ENCODE measurements around the gene UCK2.
"Not testable (repeated sequence)": the region's sequence is repeated elsewhere in the genome, so short reads cannot be mapped to it uniquely, and the experiment has no call there.

The UCK2 gene

GRCh38 chr1:165827268-165828102, at the start of gene UCK2:
TSS of gene UCK2 (plus strand) at chr1:165827614. CDS start at chr1:165827834, 220 bp downstream.
- Histone ChIP-seq H4K20me1 (peaks cover 28% of the 10 kb centered on the region), H3K4me2 (peak within 1 kb of the TSS; percentile 88), H3K4me3 (peak within 1 kb of the TSS; percentile 74)

GRCh38 chr1:165778197-165778596, 49.2 kb upstream of the UCK2 start:
- H3K9ac ChIP-seq, H3K9me3 ChIP-seq, H3K27me3 ChIP-seq, H4K20me1 ChIP-seq, H3K4me1 ChIP-seq, H3K4me2 ChIP-seq, H3K27ac ChIP-seq, H3K4me3 ChIP-seq: not testable (repeated sequence)
- peaks cover 18% of the 10 kb centered on the region for H3K36me3 ChIP-seq

More at GRCh38 chr1:165827268-165828102, at the start of gene UCK2:
- Histone ChIP-seq H3K27me3 (no peaks in the 10 kb centered on the region), H3K9me3 (no peaks in the 10 kb centered on the region), H3K4me1 (peaks cover 24% of the 10 kb centered on the region), H3K36me3 (peaks cover 12% of the 10 kb centered on the region; the same call in 1 of the 2 replicates), H3K9ac (peak within 1 kb of the TSS; percentile 94), H3K27ac (peak within 1 kb of the TSS; percentile 96)
- TF ChIP-seq Cebpa-rat (IDR thresholded peaks at IDR 0.05): no peak

- not testable (repeated sequence) for H3K4me2 ChIP-seq, H3K4me3 ChIP-seq
Observed at GRCh38 chr1:165783519-165783918, 43.9 kb upstream of the UCK2 start.

GRCh38 chr1:165787741-165788140, 39.7 kb upstream of the UCK2 start:
- peaks cover 33% of the 10 kb centered on the region for H3K9me3 ChIP-seq
- H3K4me3 ChIP-seq: no peak overlapping the region
- no peak overlapping the region for H3K27ac ChIP-seq
- no peaks in the 10 kb centered on the region for H3K27me3 ChIP-seq
- no peak for TF ChIP-seq Cebpa-rat (IDR thresholded peaks at IDR 0.05)
- H3K4me2 ChIP-seq: no peak overlapping the region
- no peaks in the 10 kb centered on the region for H3K4me1 ChIP-seq
- H4K20me1 ChIP-seq: no peaks in the 10 kb centered on the region
- H3K9ac ChIP-seq: no peak overlapping the region
- H3K36me3 ChIP-seq: peaks cover 14% of the 10 kb centered on the region; the same call in 1 of the 2 replicates

More at GRCh38 chr1:165783519-165783918, 43.9 kb upstream of the UCK2 start:
- H4K20me1 ChIP-seq, H3K27ac ChIP-seq, H3K4me1 ChIP-seq, H3K27me3 ChIP-seq, H3K9ac ChIP-seq: not testable (repeated sequence)
- Histone ChIP-seq H3K36me3 (peaks cover 14% of the 10 kb centered on the region; the same call in 1 of the 2 replicates), H3K9me3 (peaks cover 33% of the 10 kb centered on the region)

GRCh38 chr1:165793951-165794350, 33.5 kb upstream of the UCK2 start:
- H3K36me3 ChIP-seq: no peaks in the 10 kb centered on the region
- 0 out of 2 replicates have a peak, but pooled peaks cover 4% of the 10 kb centered on the region for H3K4me1 ChIP-seq
- H3K27ac ChIP-seq: no peak overlapping the region
- peaks cover 5% of the 10 kb centered on the region; the same call in 1 of the 2 replicates for H3K9me3 ChIP-seq
- H4K20me1 ChIP-seq: no peaks in the 10 kb centered on the region
- no peak overlapping the region for H3K9ac ChIP-seq
- H3K4me2 ChIP-seq: no peak overlapping the region
- TF ChIP-seq Cebpa-rat (IDR thresholded peaks at IDR 0.05): no peak
- no peaks in the 10 kb centered on the region for H3K27me3 ChIP-seq
- H3K4me3 ChIP-seq: no peak overlapping the region

GRCh38 chr1:165795894-165796293, 31.5 kb upstream of the UCK2 start:
- Histone ChIP-seq H3K4me2 (no peak overlapping the region), H3K27me3 (no peaks in the 10 kb centered on the region), H3K9ac (no peak overlapping the region), H3K4me1 (0 out of 2 replicates have a peak, but pooled peaks cover 4% of the 10 kb centered on the region), H3K27ac (no peak overlapping the region), H4K20me1 (no peaks in the 10 kb centered on the region), H3K9me3 (peaks cover 18% of the 10 kb centered on the region), H3K36me3 (no peaks in the 10 kb centered on the region), H3K4me3 (no peak overlapping the region)
- TF ChIP-seq Cebpa-rat (IDR thresholded peaks at IDR 0.05): no peak

GRCh38 chr1:165799387-165799786, 28.0 kb upstream of the UCK2 start:
- H3K9ac ChIP-seq: no peak overlapping the region
- no peak overlapping the region for H3K27ac ChIP-seq
- H3K4me1 ChIP-seq: 0 out of 2 replicates have a peak, but pooled peaks cover 4% of the 10 kb centered on the region
- no peak for TF ChIP-seq Cebpa-rat (IDR thresholded peaks at IDR 0.05)
- H3K4me3 ChIP-seq: no peak overlapping the region
- H4K20me1 ChIP-seq: no peaks in the 10 kb centered on the region
- H3K4me2 ChIP-seq: no peak overlapping the region
- H3K27me3 ChIP-seq: no peaks in the 10 kb centered on the region
- no peaks in the 10 kb centered on the region for H3K36me3 ChIP-seq
- peaks cover 24% of the 10 kb centered on the region for H3K9me3 ChIP-seq

- not testable (repeated sequence) for H3K4me2 ChIP-seq, H4K20me1 ChIP-seq, H3K27me3 ChIP-seq, H3K4me1 ChIP-seq, H3K27ac ChIP-seq, H3K4me3 ChIP-seq, H3K36me3 ChIP-seq, H3K9ac ChIP-seq
- peaks cover 13% of the 10 kb centered on the region for H3K9me3 ChIP-seq
Observed at GRCh38 chr1:165804513-165804912, 22.9 kb upstream of the UCK2 start.

- Histone ChIP-seq H3K4me3 (no peak overlapping the region), H4K20me1 (no peaks in the 10 kb centered on the region), H3K36me3 (no peaks in the 10 kb centered on the region), H3K9me3 (no peaks in the 10 kb centered on the region), H3K4me1 (no peaks in the 10 kb centered on the region), H3K27ac (no peak overlapping the region), H3K9ac (no peak overlapping the region), H3K27me3 (no peaks in the 10 kb centered on the region), H3K4me2 (no peak overlapping the region)
- no peak for TF ChIP-seq Cebpa-rat (IDR thresholded peaks at IDR 0.05)
Observed at GRCh38 chr1:165807613-165808012, 19.8 kb upstream of the UCK2 start.

- no peak for TF ChIP-seq Cebpa-rat (IDR thresholded peaks at IDR 0.05)
- no peak overlapping the region for H3K4me2 ChIP-seq
- H4K20me1 ChIP-seq: no peaks in the 10 kb centered on the region
- H3K27ac ChIP-seq: no peak overlapping the region
- no peak overlapping the region for H3K4me3 ChIP-seq
- H3K9me3 ChIP-seq: no peaks in the 10 kb centered on the region
- H3K9ac ChIP-seq: no peak overlapping the region
- no peaks in the 10 kb centered on the region for H3K27me3 ChIP-seq
- no peaks in the 10 kb centered on the region for H3K4me1 ChIP-seq
- H3K36me3 ChIP-seq: no peaks in the 10 kb centered on the region
Observed at GRCh38 chr1:165815725-165816124, 11.7 kb upstream of the UCK2 start.

Data from BLaER1 (cell line).